H9 (cell line): ENCODE measurements around the gene AQP7. TPM values are rescaled to one million over a fixed set of nuclear protein-coding genes. Genes with fewer than 3 reads are reported as not detected.
A peak's percentile ranks its signal among the peaks of the same experiment; 100 is the strongest.

Experiments used
- DNase-seq: peaks from one replicate; pipeline ENCODE4 v3.0.0-alpha.2; 2017
- H2AFZ ChIP-seq: one replicate; pipeline ENCODE4 v1.6.1; 2013; ENCODE audit warnings: mild to moderate bottlenecking, low read length, control low read depth, moderate library complexity
- H2AK5ac ChIP-seq: 2 replicates; pipeline ENCODE4 v1.6.1; 2013; ENCODE audit warnings: low read length, control low read depth, mixed read lengths; ENCODE audit not compliant: insufficient read length
- H2BK120ac ChIP-seq: one replicate; pipeline ENCODE4 v1.6.1; 2013; ENCODE audit warnings: low read depth, mild to moderate bottlenecking, low read length, control low read depth, inconsistent platforms; ENCODE audit not compliant: poor library complexity, severe bottlenecking
- H2BK12ac ChIP-seq: 2 replicates; pipeline ENCODE4 v1.6.1; 2013; ENCODE audit warnings: low read length, control low read depth, mixed read lengths, low read depth; ENCODE audit not compliant: insufficient read length
- H2BK15ac ChIP-seq: 2 replicates; pipeline ENCODE4 v1.6.1; 2013; ENCODE audit warnings: low read depth, low read length, control low read depth
- H2BK20ac ChIP-seq: one replicate; pipeline ENCODE4 v1.6.1; 2013; ENCODE audit warnings: low read depth, mild to moderate bottlenecking, low read length, control low read depth, inconsistent platforms; ENCODE audit not compliant: poor library complexity, severe bottlenecking
- H2BK5ac ChIP-seq: 2 replicates; pipeline ENCODE4 v1.6.1; 2013; ENCODE audit warnings: low read length, control low read depth, mixed read lengths; ENCODE audit not compliant: insufficient read length
- H3K14ac ChIP-seq: 2 replicates; pipeline ENCODE4 v1.6.1; 2013; ENCODE audit warnings: low read length, control low read depth; ENCODE audit not compliant: insufficient read depth
- H3K18ac ChIP-seq: 2 replicates; pipeline ENCODE4 v1.6.1; 2013; ENCODE audit warnings: low read depth, mild to moderate bottlenecking, mixed read lengths, low read length, control low read depth; ENCODE audit not compliant: insufficient read length
- H3K23ac ChIP-seq: 2 replicates; pipeline ENCODE4 v1.6.1; 2013; ENCODE audit warnings: low read length, control low read depth, mixed read lengths, low read depth; ENCODE audit not compliant: insufficient read length
- H3K23me2 ChIP-seq: 2 replicates; pipeline ENCODE4 v1.6.1; 2013; ENCODE audit warnings: low read depth, mild to moderate bottlenecking, mixed read lengths, low read length, control low read depth; ENCODE audit not compliant: insufficient read length, poor library complexity, severe bottlenecking
- H3K27ac ChIP-seq: 2 replicates; pipeline ENCODE4 v1.5.1; 2013; ENCODE audit warnings: low read length, control low read depth, mixed read lengths, low read depth; ENCODE audit not compliant: insufficient read length
- H3K27me3 ChIP-seq: 2 replicates; pipeline ENCODE4 v1.6.1; 2013; ENCODE audit warnings: low read length, control low read depth, inconsistent platforms; ENCODE audit not compliant: insufficient read depth
- H3K4ac ChIP-seq: 2 replicates; pipeline ENCODE4 v1.6.1; 2013; ENCODE audit warnings: low read depth, mild to moderate bottlenecking, control low read depth, inconsistent platforms, low read length, moderate library complexity
- H3K4me1 ChIP-seq: 2 replicates; pipeline ENCODE4 v1.6.1; 2013; ENCODE audit warnings: low read length, control low read depth, inconsistent platforms; ENCODE audit not compliant: insufficient read depth
- H3K4me2 ChIP-seq: 2 replicates; pipeline ENCODE4 v1.6.1; 2013; ENCODE audit warnings: low read length, control low read depth, mixed read lengths; ENCODE audit not compliant: insufficient read length, insufficient read depth
- H3K56ac ChIP-seq: 2 replicates; pipeline ENCODE4 v1.6.1; 2013; ENCODE audit warnings: low read depth, mild to moderate bottlenecking, mixed read lengths, low read length, control low read depth; ENCODE audit not compliant: insufficient read length
- H3K79me1 ChIP-seq: 2 replicates; pipeline ENCODE4 v1.6.1; 2013; ENCODE audit warnings: low read depth, mild to moderate bottlenecking, moderate library complexity, low read length, control low read depth, inconsistent platforms; ENCODE audit not compliant: insufficient read depth, poor library complexity, severe bottlenecking
- H3K79me2 ChIP-seq: 2 replicates; pipeline ENCODE4 v1.6.1; 2013; ENCODE audit warnings: low read length, control low read depth, inconsistent platforms; ENCODE audit not compliant: insufficient read depth
- H3K9ac ChIP-seq: 2 replicates; pipeline ENCODE4 v1.6.1; 2013; ENCODE audit warnings: low read length, control low read depth, mixed read lengths; ENCODE audit not compliant: insufficient read length; ENCODE audit errors: extremely low read depth
- H3K9me3 ChIP-seq: one replicate; pipeline ENCODE4 v1.6.1; 2013; ENCODE audit warnings: low read depth, low read length, inconsistent platforms; ENCODE audit not compliant: control insufficient read depth
- H3T11ph ChIP-seq: one replicate; pipeline ENCODE4 v1.6.1; 2013; ENCODE audit warnings: mild to moderate bottlenecking, low read length, control low read depth, inconsistent platforms
- H4K20me1 ChIP-seq: one replicate; pipeline ENCODE4 v1.6.1; 2013; ENCODE audit not compliant: control insufficient read depth, insufficient read length, insufficient read depth
- H4K5ac ChIP-seq: 2 replicates; pipeline ENCODE4 v1.6.1; 2013; ENCODE audit warnings: low read depth, mild to moderate bottlenecking, mixed read lengths, low read length, control low read depth; ENCODE audit not compliant: insufficient read length
- H4K8ac ChIP-seq: replicated peaks from 2 replicates; pipeline ENCODE4 v1.6.1; 2013; ENCODE audit warnings: low read length, control low read depth, mixed read lengths, low read depth; ENCODE audit not compliant: insufficient read length
- H4K91ac ChIP-seq: 2 replicates; pipeline ENCODE4 v1.6.1; 2013; ENCODE audit warnings: low read depth, mild to moderate bottlenecking, moderate library complexity, mixed read lengths, low read length, control low read depth; ENCODE audit not compliant: insufficient read length
- H3K27ac Mint-ChIP-seq, 3 experiments: 2 replicates in 2 of 3; 3 replicates in 1 of 3; pipeline ENCODE4 v1.8.0; 2020 to 2021; ENCODE audit warnings: mixed read lengths in 3 of 3, mild to moderate bottlenecking in 1 of 3, moderate library complexity in 1 of 3
- H3K27me3 Mint-ChIP-seq: 2 replicates; pipeline ENCODE4 v1.8.0; 2021; ENCODE audit warnings: low read depth, mild to moderate bottlenecking, moderate library complexity, mixed read lengths
- H3K36me3 Mint-ChIP-seq, 3 experiments: 2 replicates in 2 of 3; 3 replicates in 1 of 3; pipeline ENCODE4 v1.8.0; 2020 to 2021; ENCODE audit warnings: low read depth in 3 of 3, mixed read lengths in 3 of 3; ENCODE audit not compliant: insufficient read depth in 1 of 3
- H3K4me1 Mint-ChIP-seq, 2 experiments: 2 replicates each; pipeline ENCODE4 v1.8.0; 2020; ENCODE audit warnings: mixed read lengths in 2 of 2
- H3K4me3 Mint-ChIP-seq, 2 experiments: 2 replicates in 1 of 2; 3 replicates in 1 of 2; pipeline ENCODE4 v1.8.0; 2020 to 2021; ENCODE audit warnings: mild to moderate bottlenecking in 2 of 2, mixed read lengths in 2 of 2, moderate library complexity in 1 of 2
- H3K9me3 Mint-ChIP-seq, 2 experiments: 2 replicates in 1 of 2; 3 replicates in 1 of 2; pipeline ENCODE4 v1.8.0; 2020; ENCODE audit warnings: mild to moderate bottlenecking in 2 of 2, mixed read lengths in 2 of 2, moderate library complexity in 1 of 2
- WGBS: extraction: QIAGEN DNeasy Blood & Tissue Kit; methylation state at CpG from one replicate; pipeline ENCODE4 v1.1.7; 2013; ENCODE audit warnings: missing lambda C conversion rate, low lambda C conversion rate, mixed read lengths; ENCODE audit not compliant: insufficient read length; ENCODE audit errors: extremely low coverage; 5-methylcytosine and 5-hydroxymethylcytosine counted together
- total RNA-seq: library from RNA; stranded (reverse); gene quantifications from 2 replicates; pipeline ENCODE4 v1.2.1, GENCODE V29; 2021
- TF ChIP-seq, protein P1 (sequence below): fragments of 200-600 bp; sonication (generic); conservative IDR thresholded peaks from 3 replicates; pipeline ENCODE4 v1.8.0; 2021; ENCODE audit warnings: antibody characterized with exemption, mild to moderate bottlenecking

Gene AQP7
- total RNA-seq, 1 experiment from 2014 or later: not detected

DNA sequence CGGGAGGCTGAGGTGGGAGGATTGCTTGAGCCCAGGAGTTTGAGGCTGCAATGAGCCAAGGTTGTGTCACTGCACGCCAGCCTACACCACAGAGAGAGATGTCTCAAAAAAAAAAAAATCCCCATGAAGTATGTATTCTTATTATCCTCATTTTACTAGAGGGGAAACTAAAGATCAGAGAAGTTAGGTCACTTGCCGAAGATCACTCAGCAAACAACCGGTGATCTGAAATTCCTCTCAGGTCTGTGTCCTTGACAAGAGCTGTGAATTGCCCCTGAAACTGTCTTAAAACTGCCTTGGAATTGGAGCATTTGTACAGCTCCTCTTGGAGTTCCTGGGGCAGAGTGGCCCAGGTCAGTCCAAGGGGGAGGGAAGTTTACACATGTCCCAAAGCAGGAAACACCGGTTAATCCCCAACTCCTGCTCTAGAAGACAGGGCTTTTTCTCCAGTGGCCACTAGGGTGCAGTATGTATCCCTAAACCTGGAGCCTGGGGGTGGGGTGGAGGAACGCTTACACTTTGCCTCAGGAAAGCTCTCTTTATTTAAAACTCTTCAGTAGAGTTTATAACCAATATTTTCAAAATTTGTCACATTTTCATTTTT lies 27.6 kb downstream of the AQP7 start:
- H3K4me3 Mint-ChIP-seq: peak overlapping the region; percentile 50 to 53
- Histone ChIP-seq H3K9me3 (no peaks in the 10 kb centered on the region), H3T11ph (no peak overlapping the region), H3K4ac (no peak overlapping the region), H3K79me2 (no peaks in the 10 kb centered on the region), H2BK15ac (no peak overlapping the region), H2AFZ (no peak overlapping the region), H3K9ac (no peak overlapping the region), H4K8ac (no peak overlapping the region), H3K27me3 (no peaks in the 10 kb centered on the region), H2BK12ac (no peak overlapping the region), H2AK5ac (no peak overlapping the region), H3K23me2 (no peaks in the 10 kb centered on the region), H2BK5ac (no peak overlapping the region), H3K27ac (no peak overlapping the region), H3K14ac (no peak overlapping the region), H3K79me1 (no peaks in the 10 kb centered on the region), H3K18ac (no peak overlapping the region), H2BK120ac (no peak overlapping the region), H2BK20ac (no peak overlapping the region), H4K91ac (no peak overlapping the region), H3K4me2 (no peak overlapping the region), H4K5ac (no peak overlapping the region), H3K23ac (no peak overlapping the region), H3K4me1 (no peaks in the 10 kb centered on the region), H3K56ac (no peak overlapping the region), H4K20me1 (no peaks in the 10 kb centered on the region)
- peaks cover 0 to 9% (median 5%) of the 10 kb centered on the region in 3 experiments; a peak in 4 of 7 replicates for H3K36me3 Mint-ChIP-seq
- WGBS: no CpG with 5 or more reads among the region's 6 CpGs
- peaks cover 28 to 31% of the 10 kb centered on the region in 2 experiments for H3K4me1 Mint-ChIP-seq
- DNase-seq: peak; percentile 83
- H3K9me3 Mint-ChIP-seq: no peaks in the 10 kb centered on the region
- TF ChIP-seq, protein P1, sequence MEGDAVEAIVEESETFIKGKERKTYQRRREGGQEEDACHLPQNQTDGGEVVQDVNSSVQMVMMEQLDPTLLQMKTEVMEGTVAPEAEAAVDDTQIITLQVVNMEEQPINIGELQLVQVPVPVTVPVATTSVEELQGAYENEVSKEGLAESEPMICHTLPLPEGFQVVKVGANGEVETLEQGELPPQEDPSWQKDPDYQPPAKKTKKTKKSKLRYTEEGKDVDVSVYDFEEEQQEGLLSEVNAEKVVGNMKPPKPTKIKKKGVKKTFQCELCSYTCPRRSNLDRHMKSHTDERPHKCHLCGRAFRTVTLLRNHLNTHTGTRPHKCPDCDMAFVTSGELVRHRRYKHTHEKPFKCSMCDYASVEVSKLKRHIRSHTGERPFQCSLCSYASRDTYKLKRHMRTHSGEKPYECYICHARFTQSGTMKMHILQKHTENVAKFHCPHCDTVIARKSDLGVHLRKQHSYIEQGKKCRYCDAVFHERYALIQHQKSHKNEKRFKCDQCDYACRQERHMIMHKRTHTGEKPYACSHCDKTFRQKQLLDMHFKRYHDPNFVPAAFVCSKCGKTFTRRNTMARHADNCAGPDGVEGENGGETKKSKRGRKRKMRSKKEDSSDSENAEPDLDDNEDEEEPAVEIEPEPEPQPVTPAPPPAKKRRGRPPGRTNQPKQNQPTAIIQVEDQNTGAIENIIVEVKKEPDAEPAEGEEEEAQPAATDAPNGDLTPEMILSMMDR: peak; percentile 93
- no peaks in the 10 kb centered on the region; the same call in 1 of the 2 replicates for H3K27me3 Mint-ChIP-seq
- peak overlapping the region; percentile 87 to 97 (median 95); a peak in 3 of 7 replicates for H3K27ac Mint-ChIP-seq
